Measurements from ENCODE around the gene NCF2.

- TF ChIP-seq CTCF (conservative IDR thresholded peaks at IDR 0.05; ENCODE audit: low read depth, low read length) (no peak), EZH2 (IDR thresholded peaks at IDR 0.05; ENCODE audit: low read length, unreplicated experiment) (no peak), EZH2phosphoT487 (IDR thresholded peaks at IDR 0.05; ENCODE audit: borderline replicate concordance, low read length) (no peak)
These were observed 18.5 kb downstream of the NCF2 start for GRCh38 chr1:183571678-183572268.

All from PC-3 (cell line).